Measurements from ENCODE around the gene AFF1.

The AFF1 gene

DNA sequence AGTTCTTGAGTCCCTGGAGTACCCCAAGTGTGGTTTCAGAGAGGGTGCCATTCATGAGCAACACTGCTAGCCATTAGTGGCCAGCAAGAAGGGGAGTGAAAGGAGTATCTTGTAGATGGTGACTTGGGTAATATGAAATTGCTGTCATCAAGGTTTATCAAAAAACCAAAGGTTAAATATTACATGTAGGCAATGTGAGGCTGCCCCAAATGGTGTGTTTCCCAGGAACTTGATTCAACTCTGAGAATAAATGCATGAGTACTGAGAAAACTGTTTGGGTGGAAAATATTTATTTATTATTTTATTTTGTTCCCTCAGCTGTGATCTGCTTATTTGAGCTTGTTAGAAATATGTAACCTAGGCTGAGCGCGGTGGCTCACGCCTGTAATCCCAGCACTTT, 55.7 kb downstream of the AFF1 start:
- Histone ChIP-seq H3K9ac (ENCODE audit: low read length) (no peak overlapping the region), H3K9me3 (ENCODE audit: insufficient read depth, low read length) (no peaks in the 10 kb centered on the region), H2AFZ (ENCODE audit: low read depth, low read length, severe bottlenecking) (no peak overlapping the region), H3K4me2 (ENCODE audit: low read depth, low read length, poor library complexity, severe bottlenecking) (no peak overlapping the region), H4K20me1 (ENCODE audit: low read depth, low read length) (no peaks in the 10 kb centered on the region), H3K4me3 (ENCODE audit: insufficient read depth, low read length, poor library complexity, severe bottlenecking) (no peak overlapping the region), H3K36me3 (ENCODE audit: low read length) (no peaks in the 10 kb centered on the region), H3K27me3 (ENCODE audit: low read length) (no peaks in the 10 kb centered on the region), H3K27ac (ENCODE audit: low read depth, low read length) (no peak overlapping the region), H3F3A (ENCODE audit: insufficient read depth) (no peaks in the 10 kb centered on the region), H3K79me2 (ENCODE audit: insufficient read depth, low read length) (no peaks in the 10 kb centered on the region), H3K9me2 (replicated peaks; ENCODE audit: insufficient read depth, low read length) (no peaks in the 10 kb centered on the region)
- TF ChIP-seq, protein P1, sequence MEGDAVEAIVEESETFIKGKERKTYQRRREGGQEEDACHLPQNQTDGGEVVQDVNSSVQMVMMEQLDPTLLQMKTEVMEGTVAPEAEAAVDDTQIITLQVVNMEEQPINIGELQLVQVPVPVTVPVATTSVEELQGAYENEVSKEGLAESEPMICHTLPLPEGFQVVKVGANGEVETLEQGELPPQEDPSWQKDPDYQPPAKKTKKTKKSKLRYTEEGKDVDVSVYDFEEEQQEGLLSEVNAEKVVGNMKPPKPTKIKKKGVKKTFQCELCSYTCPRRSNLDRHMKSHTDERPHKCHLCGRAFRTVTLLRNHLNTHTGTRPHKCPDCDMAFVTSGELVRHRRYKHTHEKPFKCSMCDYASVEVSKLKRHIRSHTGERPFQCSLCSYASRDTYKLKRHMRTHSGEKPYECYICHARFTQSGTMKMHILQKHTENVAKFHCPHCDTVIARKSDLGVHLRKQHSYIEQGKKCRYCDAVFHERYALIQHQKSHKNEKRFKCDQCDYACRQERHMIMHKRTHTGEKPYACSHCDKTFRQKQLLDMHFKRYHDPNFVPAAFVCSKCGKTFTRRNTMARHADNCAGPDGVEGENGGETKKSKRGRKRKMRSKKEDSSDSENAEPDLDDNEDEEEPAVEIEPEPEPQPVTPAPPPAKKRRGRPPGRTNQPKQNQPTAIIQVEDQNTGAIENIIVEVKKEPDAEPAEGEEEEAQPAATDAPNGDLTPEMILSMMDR (IDR thresholded peaks at IDR 0.05; ENCODE audit: insufficient read depth, low read length, poor library complexity, severe bottlenecking), result no peak
- TF ChIP-seq EZH2phosphoT487 (conservative IDR thresholded peaks at IDR 0.05; ENCODE audit: low read length), result no peak

- Histone ChIP-seq H3K9ac (ENCODE audit: low read length) (no peak overlapping the region), H3K9me2 (replicated peaks; ENCODE audit: insufficient read depth, low read length) (no peaks in the 10 kb centered on the region), H3F3A (ENCODE audit: insufficient read depth) (no peaks in the 10 kb centered on the region), H3K9me3 (ENCODE audit: insufficient read depth, low read length) (no peaks in the 10 kb centered on the region), H4K20me1 (ENCODE audit: low read depth, low read length) (no peaks in the 10 kb centered on the region), H3K27me3 (ENCODE audit: low read length) (no peaks in the 10 kb centered on the region), H2AFZ (ENCODE audit: low read depth, low read length, severe bottlenecking) (no peak overlapping the region), H3K36me3 (ENCODE audit: low read length) (no peaks in the 10 kb centered on the region), H3K4me2 (ENCODE audit: low read depth, low read length, poor library complexity, severe bottlenecking) (no peak overlapping the region), H3K27ac (ENCODE audit: low read depth, low read length) (no peak overlapping the region), H3K4me3 (ENCODE audit: insufficient read depth, low read length, poor library complexity, severe bottlenecking) (no peak overlapping the region), H3K79me2 (ENCODE audit: insufficient read depth, low read length) (no peaks in the 10 kb centered on the region)
- TF ChIP-seq, protein P1 (IDR thresholded peaks at IDR 0.05; ENCODE audit: insufficient read depth, low read length, poor library complexity, severe bottlenecking), result no peak
- TF ChIP-seq EZH2phosphoT487 (conservative IDR thresholded peaks at IDR 0.05; ENCODE audit: low read length), result no peak
These were observed 57.2 kb downstream of the AFF1 start for GRCh38 chr4:86991994-86992393.

GRCh38 chr4:86993909-86994681, 59.3 kb downstream of the AFF1 start:
- Histone ChIP-seq H3K9ac (ENCODE audit: low read length) (no peak overlapping the region), H3K4me3 (ENCODE audit: insufficient read depth, low read length, poor library complexity, severe bottlenecking) (no peak overlapping the region), H2AFZ (ENCODE audit: low read depth, low read length, severe bottlenecking) (no peak overlapping the region), H3K36me3 (ENCODE audit: low read length) (no peaks in the 10 kb centered on the region), H3K79me2 (ENCODE audit: insufficient read depth, low read length) (no peaks in the 10 kb centered on the region), H4K20me1 (ENCODE audit: low read depth, low read length) (no peaks in the 10 kb centered on the region), H3F3A (ENCODE audit: insufficient read depth) (no peaks in the 10 kb centered on the region), H3K9me3 (ENCODE audit: insufficient read depth, low read length) (no peaks in the 10 kb centered on the region), H3K27me3 (ENCODE audit: low read length) (no peaks in the 10 kb centered on the region), H3K9me2 (replicated peaks; ENCODE audit: insufficient read depth, low read length) (no peaks in the 10 kb centered on the region), H3K27ac (ENCODE audit: low read depth, low read length) (no peak overlapping the region), H3K4me2 (ENCODE audit: low read depth, low read length, poor library complexity, severe bottlenecking) (no peak overlapping the region)
- TF ChIP-seq, protein P1 (IDR thresholded peaks at IDR 0.05; ENCODE audit: insufficient read depth, low read length, poor library complexity, severe bottlenecking), result no peak
- no peak for TF ChIP-seq EZH2phosphoT487 (conservative IDR thresholded peaks at IDR 0.05; ENCODE audit: low read length)
